ENCODE measurements around the gene HLCS. TPM values are rescaled to one million over a fixed set of nuclear protein-coding genes. Genes with fewer than 3 reads are reported as not detected.

The HLCS gene
- total and polyA plus RNA-seq, 2 donors from 2014 or later = 4.5 to 29.6 TPM

- Histone ChIP-seq H3K4me3 (ENCODE audit: low read length in 3 of 3) (no peak overlapping the region), H3K36me3 (ENCODE audit: control insufficient read depth in 2 of 3, insufficient read depth in 3 of 3, low read length in 3 of 3) (no peaks in the 10 kb centered on the region), H3K27ac (ENCODE audit: low read depth in 2 of 2, low read length in 2 of 2) (no peak overlapping the region), H3K9me3 (ENCODE audit: control insufficient read depth in 2 of 3, insufficient read depth in 1 of 3, low read length in 3 of 3) (no peaks in the 10 kb centered on the region), H3K4me1 (ENCODE audit: control insufficient read depth in 2 of 3, insufficient read depth in 2 of 3, low read depth in 1 of 3, low read length in 3 of 3) (no peaks in the 10 kb centered on the region), H3K27me3 (ENCODE audit: control insufficient read depth, insufficient read depth, low read length) (no peaks in the 10 kb centered on the region), H3K9ac (ENCODE audit: low read length in 3 of 3) (no peak overlapping the region)
- TF ChIP-seq, protein P1, sequence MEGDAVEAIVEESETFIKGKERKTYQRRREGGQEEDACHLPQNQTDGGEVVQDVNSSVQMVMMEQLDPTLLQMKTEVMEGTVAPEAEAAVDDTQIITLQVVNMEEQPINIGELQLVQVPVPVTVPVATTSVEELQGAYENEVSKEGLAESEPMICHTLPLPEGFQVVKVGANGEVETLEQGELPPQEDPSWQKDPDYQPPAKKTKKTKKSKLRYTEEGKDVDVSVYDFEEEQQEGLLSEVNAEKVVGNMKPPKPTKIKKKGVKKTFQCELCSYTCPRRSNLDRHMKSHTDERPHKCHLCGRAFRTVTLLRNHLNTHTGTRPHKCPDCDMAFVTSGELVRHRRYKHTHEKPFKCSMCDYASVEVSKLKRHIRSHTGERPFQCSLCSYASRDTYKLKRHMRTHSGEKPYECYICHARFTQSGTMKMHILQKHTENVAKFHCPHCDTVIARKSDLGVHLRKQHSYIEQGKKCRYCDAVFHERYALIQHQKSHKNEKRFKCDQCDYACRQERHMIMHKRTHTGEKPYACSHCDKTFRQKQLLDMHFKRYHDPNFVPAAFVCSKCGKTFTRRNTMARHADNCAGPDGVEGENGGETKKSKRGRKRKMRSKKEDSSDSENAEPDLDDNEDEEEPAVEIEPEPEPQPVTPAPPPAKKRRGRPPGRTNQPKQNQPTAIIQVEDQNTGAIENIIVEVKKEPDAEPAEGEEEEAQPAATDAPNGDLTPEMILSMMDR (IDR thresholded peaks at IDR 0.05; ENCODE audit: borderline replicate concordance, extremely low read depth, insufficient read depth) = no peak
- no peak for DNase-seq
- no peak for FAIRE-seq
- intact Hi-C loops (cut with DNase I) = no loop called here
Observed at GRCh38 chr21:36756527-36756926, 209.9 kb downstream of the HLCS start.

DNA sequence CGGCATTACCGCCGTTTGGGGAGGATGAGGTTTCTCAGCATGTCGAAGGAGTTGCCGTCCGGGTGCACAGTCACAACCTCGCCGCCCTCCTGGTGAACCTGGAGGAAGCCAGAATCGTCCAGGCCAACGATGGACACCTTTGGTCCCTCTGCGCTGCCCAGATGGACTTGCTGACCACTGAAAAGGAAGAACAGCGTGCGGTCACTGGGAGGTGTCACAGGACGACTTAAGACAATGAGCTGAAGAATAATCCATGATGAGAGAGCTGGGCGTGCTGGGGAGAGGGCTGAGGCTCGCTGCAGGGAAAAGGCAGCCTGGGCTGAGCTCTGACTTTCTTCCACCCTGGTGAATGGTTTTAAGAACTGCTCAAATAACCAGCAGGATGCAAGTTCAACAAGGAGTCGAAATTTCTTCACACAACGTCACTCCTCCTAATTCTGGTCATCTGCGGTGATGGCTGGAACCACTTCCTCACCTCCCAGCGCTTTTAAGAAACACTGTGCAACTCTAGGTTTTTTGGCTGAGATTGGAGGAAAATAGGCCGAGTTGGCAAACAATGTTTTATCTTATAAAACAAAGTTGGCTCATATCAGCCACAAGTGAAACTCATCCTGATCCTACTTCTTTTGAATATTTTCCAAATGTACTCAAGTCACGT is 212.1 kb downstream of the HLCS start:
- Histone ChIP-seq H3K27ac (ENCODE audit: low read depth in 2 of 2, low read length in 2 of 2) (no peak overlapping the region), H3K4me1 (ENCODE audit: control insufficient read depth in 2 of 3, insufficient read depth in 2 of 3, low read depth in 1 of 3, low read length in 3 of 3) (no peaks in the 10 kb centered on the region), H3K9me3 (ENCODE audit: control insufficient read depth in 2 of 3, insufficient read depth in 1 of 3, low read length in 3 of 3) (no peaks in the 10 kb centered on the region), H3K9ac (ENCODE audit: low read length in 3 of 3) (no peak overlapping the region), H3K4me3 (ENCODE audit: low read length in 3 of 3) (no peak overlapping the region), H3K36me3 (ENCODE audit: control insufficient read depth in 2 of 3, insufficient read depth in 3 of 3, low read length in 3 of 3) (no peaks in the 10 kb centered on the region), H3K27me3 (ENCODE audit: control insufficient read depth, insufficient read depth, low read length) (no peaks in the 10 kb centered on the region)
- FAIRE-seq (no peak), DNase-seq (no peak)
- intact Hi-C loops (cut with DNase I) = no loop called here
- TF ChIP-seq, protein P1 (IDR thresholded peaks at IDR 0.05; ENCODE audit: borderline replicate concordance, extremely low read depth, insufficient read depth) = no peak

DNA sequence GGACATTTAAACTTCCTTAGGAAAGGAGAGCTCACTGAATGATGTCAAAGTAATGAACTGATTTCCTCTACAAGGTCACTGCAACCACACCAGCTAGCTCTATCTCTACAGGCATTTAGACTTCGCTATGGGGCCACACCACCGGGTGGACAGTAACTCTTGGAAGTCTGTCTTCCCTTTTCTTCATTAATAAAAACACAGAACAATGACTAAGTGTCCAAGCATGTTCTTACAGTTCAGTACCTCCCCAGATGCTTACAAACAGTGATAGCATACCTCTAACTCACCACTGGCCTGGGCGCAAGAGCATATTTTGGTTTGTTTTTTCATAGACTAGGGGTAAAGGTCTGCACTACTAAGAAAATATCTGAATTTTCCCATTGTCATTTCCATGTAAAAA is 212.9 kb downstream of the HLCS start:
- no peak for DNase-seq
- intact Hi-C loops (cut with DNase I) = no loop called here
- H3K27ac ChIP-seq (ENCODE audit: low read depth in 2 of 2, low read length in 2 of 2) = no peak overlapping the region
- H3K4me3 ChIP-seq (ENCODE audit: low read length in 3 of 3) = no peak overlapping the region
- no peak for FAIRE-seq
- no peaks in the 10 kb centered on the region for H3K9me3 ChIP-seq (ENCODE audit: control insufficient read depth in 2 of 3, insufficient read depth in 1 of 3, low read length in 3 of 3)
- no peaks in the 10 kb centered on the region for H3K36me3 ChIP-seq (ENCODE audit: control insufficient read depth in 2 of 3, insufficient read depth in 3 of 3, low read length in 3 of 3)
- TF ChIP-seq, protein P1 (IDR thresholded peaks at IDR 0.05; ENCODE audit: borderline replicate concordance, extremely low read depth, insufficient read depth) = no peak
- no peak overlapping the region for H3K9ac ChIP-seq (ENCODE audit: low read length in 3 of 3)
- H3K4me1 ChIP-seq (ENCODE audit: control insufficient read depth in 2 of 3, insufficient read depth in 2 of 3, low read depth in 1 of 3, low read length in 3 of 3) = no peaks in the 10 kb centered on the region
- no peaks in the 10 kb centered on the region for H3K27me3 ChIP-seq (ENCODE audit: control insufficient read depth, insufficient read depth, low read length)

DNA sequence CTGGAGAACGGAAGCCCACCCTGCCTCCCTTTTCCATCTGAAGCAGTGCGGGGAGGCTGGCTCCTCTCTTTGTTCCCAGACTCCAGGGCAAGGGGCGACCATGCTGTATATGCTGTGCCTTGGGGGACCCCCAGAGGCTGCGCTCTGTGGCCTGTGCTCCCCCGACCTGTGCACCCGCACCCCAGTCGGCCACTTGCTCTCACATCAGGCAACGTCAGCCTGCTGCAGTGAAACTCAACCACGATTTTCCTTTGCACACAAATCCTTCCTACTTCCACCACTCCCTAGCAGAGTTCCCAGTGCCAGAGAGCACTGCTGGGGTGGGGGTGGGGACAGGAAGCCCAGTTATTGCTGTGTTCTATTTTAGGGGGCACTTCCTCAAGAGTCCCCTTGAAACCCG is 215.1 kb downstream of the HLCS start:
- H3K36me3 ChIP-seq (ENCODE audit: control insufficient read depth in 2 of 3, insufficient read depth in 3 of 3, low read length in 3 of 3) = no peaks in the 10 kb centered on the region
- H3K4me1 ChIP-seq (ENCODE audit: control insufficient read depth in 2 of 3, insufficient read depth in 2 of 3, low read depth in 1 of 3, low read length in 3 of 3) = peaks cover 0 to 2% (median 0%) of the 10 kb centered on the region in 3 donors
- no peak overlapping the region for H3K4me3 ChIP-seq (ENCODE audit: low read length in 3 of 3)
- DNase-seq (no peak), FAIRE-seq (no peak)
- H3K9me3 ChIP-seq (ENCODE audit: control insufficient read depth in 2 of 3, insufficient read depth in 1 of 3, low read length in 3 of 3) = no peaks in the 10 kb centered on the region
- intact Hi-C loops (cut with DNase I) = no loop called here
- TF ChIP-seq, protein P1 (IDR thresholded peaks at IDR 0.05; ENCODE audit: borderline replicate concordance, extremely low read depth, insufficient read depth) = no peak
- H3K9ac ChIP-seq (ENCODE audit: low read length in 3 of 3) = no peak overlapping the region
- no peak overlapping the region for H3K27ac ChIP-seq (ENCODE audit: low read depth in 2 of 2, low read length in 2 of 2)
- no peaks in the 10 kb centered on the region for H3K27me3 ChIP-seq (ENCODE audit: control insufficient read depth, insufficient read depth, low read length)
